K562 (cell line): Measurements from ENCODE around the gene TPI1. TPM values are rescaled to one million over a fixed set of nuclear protein-coding genes. Genes with fewer than 3 reads are reported as not detected.

Experiments
- BHLHE40 ChIP-seq: IDR thresholded peaks from 2 replicates; pipeline ENCODE4 v1.6.1; 2011; ENCODE audit warnings: low read length, improper control_type of control experiment
- CXXC5 ChIP-seq: fragments of 250-450 bp; sonication (Bioruptor Pico); IDR thresholded peaks from 2 replicates; pipeline ENCODE4 v1.8.0; 2022; ENCODE audit warnings: inconsistent platforms, mild to moderate bottlenecking, moderate library complexity
- EWSR1 ChIP-seq: fragments of 450-650 bp; IDR thresholded peaks from 2 replicates; pipeline ENCODE4 v1.6.1; 2018; ENCODE audit warnings: borderline replicate concordance, mild to moderate bottlenecking, low read depth, moderate library complexity; ENCODE audit not compliant: partially characterized antibody
- FOS ChIP-seq: IDR thresholded peaks from 3 replicates; pipeline ENCODE4 v1.6.1; 2011; ENCODE audit not compliant: insufficient read length; ENCODE audit errors: extremely low read depth
- KAT7 ChIP-seq: sonication (generic); formaldehyde crosslinking; IDR thresholded peaks from 2 replicates; pipeline ENCODE4 v1.8.0; 2022; ENCODE audit warnings: missing genetic modification reagents, mild to moderate bottlenecking, borderline replicate concordance
- KLF13 ChIP-seq: fragments of 450-650 bp; IDR thresholded peaks from 2 replicates; pipeline ENCODE4 v1.6.1; 2016; ENCODE audit warnings: missing genetic modification characterization, low read depth, mild to moderate bottlenecking, missing compliant biosample characterization, moderate library complexity, borderline replicate concordance
- MXI1 ChIP-seq: IDR thresholded peaks from 2 replicates; pipeline ENCODE4 v1.6.1; 2011; ENCODE audit warnings: low read depth, mild to moderate bottlenecking, improper control_type of control experiment, low read length
- NONO ChIP-seq, 2 experiments: fragments of 200-400 bp in 1 of 2; fragments of 450-650 bp in 1 of 2; formaldehyde crosslinking in 1 of 2; IDR thresholded peaks; 2 replicates each; pipeline ENCODE4 v1.6.1; 2017; ENCODE audit warnings: low read depth in 2 of 2, mild to moderate bottlenecking in 2 of 2, moderate library complexity in 2 of 2, low read length in 1 of 2
- NRF1 ChIP-seq, 2 experiments: fragments of 450-650 bp; IDR thresholded peaks in 1 of 2; conservative IDR thresholded peaks in 1 of 2; 2 replicates each; pipeline ENCODE4 v1.6.1; 2014; ENCODE audit warnings: mild to moderate bottlenecking in 2 of 2
- RAD21 ChIP-seq, 2 experiments: fragments of 250-450 bp in 1 of 2; fragments of 450-650 bp in 1 of 2; sonication (Bioruptor Pico) in 1 of 2; formaldehyde crosslinking in 1 of 2; IDR thresholded peaks in 1 of 2; conservative IDR thresholded peaks in 1 of 2; 2 replicates each; pipeline versions ENCODE4 v1.4.0 to v1.8.0; 2020 to 2022; ENCODE audit warnings: mild to moderate bottlenecking in 2 of 2, moderate library complexity in 1 of 2
- RNF2 ChIP-seq: sonication (generic); IDR thresholded peaks from 2 replicates; pipeline ENCODE4 v1.6.1; 2016
- SNRNP70 ChIP-seq: fragments of 200-400 bp; formaldehyde crosslinking; optimal IDR thresholded peaks from 2 replicates; pipeline ENCODE3; 2017; ENCODE audit warnings: low read depth, low read length
- ZNF384 ChIP-seq: IDR thresholded peaks from 2 replicates; pipeline ENCODE4 v1.6.1; 2012; ENCODE audit warnings: low read depth, low read length, improper control_type of control experiment
- polyA plus RNA-seq, 8 experiments: library from polyadenylated mRNA; depleted of rRNA in 4 of 8; stranded (reverse) in 5 of 8; unstranded in 3 of 8; fragments of >200 nt; fragmentation: Nextera tagmentation in 2 of 8; fragmentation: Illumina TruSeq in 1 of 8; extraction: Ambion mirVana in 2 of 8; extraction: Trizol in 1 of 8; gene quantifications; 2 replicates each; pipeline versions ENCODE4 v1.2.1 to v1.2.3, GENCODE V29; 2011 to 2014; ENCODE audit warnings: inconsistent platforms in 1 of 8, missing spikeins in 1 of 8
- total RNA-seq, 7 experiments: library from RNA; depleted of rRNA in 6 of 7; stranded (reverse); fragments of >200 nt in 6 of 7; fragmentation: Illumina TruSeq in 2 of 7; extraction: Trizol in 2 of 7; gene quantifications; 2 replicates each; pipeline versions ENCODE4 v1.2.1 to v1.2.3, GENCODE V29; 2011 to 2021; ENCODE audit warnings: low replicate concordance in 1 of 7
- TF ChIP-seq, protein P1 (sequence below): fragments of 250-450 bp; sonication (Bioruptor Pico); IDR thresholded peaks from 2 replicates; pipeline ENCODE4 v1.9.0; 2021; ENCODE audit warnings: mild to moderate bottlenecking, inconsistent platforms
- TF ChIP-seq, protein P2 (sequence below): sonication (generic); formaldehyde crosslinking; IDR thresholded peaks from 2 replicates; pipeline ENCODE4 v1.8.0; 2022; ENCODE audit warnings: missing genetic modification reagents, mild to moderate bottlenecking, moderate library complexity, borderline replicate concordance
- TF ChIP-seq, protein P3 (sequence below): IDR thresholded peaks from 2 replicates; pipeline ENCODE4 v1.6.1; 2012; ENCODE audit warnings: low read depth, low read length, improper control_type of control experiment, borderline replicate concordance
- TF ChIP-seq, protein P4 (sequence below), 2 experiments: fragments of 450-650 bp; IDR thresholded peaks; 2 replicates each; pipeline ENCODE4 v1.6.1; 2016

TPI1 gene
- total and polyA plus RNA-seq, 9 of the 15 experiments (the other 6 are each of a cell fraction or from before 2014, with no cell fraction given), result 662 to 4,971 (median 892) TPM

DNA sequence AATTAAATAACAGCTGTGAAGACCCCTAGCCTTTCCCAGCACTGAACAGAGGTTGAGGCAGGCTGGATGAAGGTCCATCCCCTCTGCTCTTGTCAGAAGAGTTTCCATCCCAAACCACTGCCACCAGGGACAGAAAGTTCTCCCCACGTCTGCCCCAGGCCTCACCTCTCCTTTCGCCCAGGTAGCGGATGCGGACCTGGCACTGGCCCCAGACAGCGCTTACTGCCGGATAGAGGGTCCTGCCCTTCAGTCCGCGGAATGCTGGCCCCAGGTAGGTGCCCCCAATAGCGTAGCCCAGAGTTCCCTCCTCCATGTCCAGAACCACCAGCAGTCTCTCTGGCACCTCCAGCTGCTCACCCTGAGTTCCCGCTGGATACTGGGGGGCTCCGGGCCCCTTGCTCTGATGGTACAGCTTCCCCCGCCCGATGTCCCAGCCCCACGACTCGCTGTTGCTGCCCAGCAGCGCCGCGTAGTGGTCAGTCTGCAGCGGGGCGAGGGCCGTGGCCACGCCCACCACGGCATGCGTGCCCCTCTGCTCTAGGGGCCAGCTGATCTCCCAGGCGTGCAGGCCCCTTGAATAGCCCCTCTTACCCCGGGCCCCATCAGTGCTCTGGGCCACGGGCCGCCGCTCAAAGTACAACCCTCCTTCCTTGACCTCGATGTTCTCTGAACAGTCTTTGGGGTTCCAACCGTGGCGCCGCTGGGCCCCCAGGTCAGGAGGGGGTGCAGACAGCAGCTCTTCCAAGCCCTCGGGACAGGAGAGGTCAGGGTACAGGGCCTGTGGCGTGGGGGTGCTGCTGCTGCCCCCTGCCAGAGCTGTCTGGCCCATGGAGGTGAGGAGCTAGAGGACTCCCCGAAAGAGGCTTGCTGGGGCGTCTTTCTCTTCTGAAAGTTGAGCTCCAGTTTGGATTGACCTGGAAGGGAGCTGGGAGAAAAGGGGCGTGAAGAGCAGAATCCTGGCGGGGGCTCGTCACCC, 5.0 kb downstream of the TPI1 start (continued):
- TF ChIP-seq, protein P1, sequence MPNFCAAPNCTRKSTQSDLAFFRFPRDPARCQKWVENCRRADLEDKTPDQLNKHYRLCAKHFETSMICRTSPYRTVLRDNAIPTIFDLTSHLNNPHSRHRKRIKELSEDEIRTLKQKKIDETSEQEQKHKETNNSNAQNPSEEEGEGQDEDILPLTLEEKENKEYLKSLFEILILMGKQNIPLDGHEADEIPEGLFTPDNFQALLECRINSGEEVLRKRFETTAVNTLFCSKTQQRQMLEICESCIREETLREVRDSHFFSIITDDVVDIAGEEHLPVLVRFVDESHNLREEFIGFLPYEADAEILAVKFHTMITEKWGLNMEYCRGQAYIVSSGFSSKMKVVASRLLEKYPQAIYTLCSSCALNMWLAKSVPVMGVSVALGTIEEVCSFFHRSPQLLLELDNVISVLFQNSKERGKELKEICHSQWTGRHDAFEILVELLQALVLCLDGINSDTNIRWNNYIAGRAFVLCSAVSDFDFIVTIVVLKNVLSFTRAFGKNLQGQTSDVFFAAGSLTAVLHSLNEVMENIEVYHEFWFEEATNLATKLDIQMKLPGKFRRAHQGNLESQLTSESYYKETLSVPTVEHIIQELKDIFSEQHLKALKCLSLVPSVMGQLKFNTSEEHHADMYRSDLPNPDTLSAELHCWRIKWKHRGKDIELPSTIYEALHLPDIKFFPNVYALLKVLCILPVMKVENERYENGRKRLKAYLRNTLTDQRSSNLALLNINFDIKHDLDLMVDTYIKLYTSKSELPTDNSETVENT (CRISPR knock-in tag), result 0 out of 2 replicates have a peak, but pooled peaks have one; percentile 52
- TF ChIP-seq FOS (no peak), NRF1 (conservative IDR thresholded peaks at IDR 0.05 in 1 of 2, IDR thresholded peaks at IDR 0.05 in 1 of 2) (no peak), KLF13 (tag) (peak; percentile 92), CXXC5 (CRISPR knock-in tag) (peak; percentile 63), KAT7 (CRISPR knock-in tag) (peak; percentile 36), EWSR1 (no peak), SNRNP70 (peak; percentile 36), ZNF384 (no peak), RAD21 (CRISPR knock-in tag; conservative IDR thresholded peaks at IDR 0.05 in 1 of 2, IDR thresholded peaks at IDR 0.05 in 1 of 2) (peak; percentile 17 to 57; a peak in 2 of 4 replicates), NONO (IDR thresholded peaks at IDR 0.05; ENCODE audit: low read depth in 2 of 2, low read length in 1 of 2) (peak in 1 of 2 experiments; percentile 36; a peak in 1 of 4 replicates), BHLHE40 (peak; percentile 51; the same call in 1 of the 2 replicates), RNF2 (no peak), MXI1 (peak; percentile 85)
- TF ChIP-seq, protein P2, sequence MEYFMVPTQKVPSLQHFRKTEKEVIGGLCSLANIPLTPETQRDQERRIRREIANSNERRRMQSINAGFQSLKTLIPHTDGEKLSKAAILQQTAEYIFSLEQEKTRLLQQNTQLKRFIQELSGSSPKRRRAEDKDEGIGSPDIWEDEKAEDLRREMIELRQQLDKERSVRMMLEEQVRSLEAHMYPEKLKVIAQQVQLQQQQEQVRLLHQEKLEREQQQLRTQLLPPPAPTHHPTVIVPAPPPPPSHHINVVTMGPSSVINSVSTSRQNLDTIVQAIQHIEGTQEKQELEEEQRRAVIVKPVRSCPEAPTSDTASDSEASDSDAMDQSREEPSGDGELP (CRISPR knock-in tag), result peak; percentile 96
- TF ChIP-seq, protein P3, sequence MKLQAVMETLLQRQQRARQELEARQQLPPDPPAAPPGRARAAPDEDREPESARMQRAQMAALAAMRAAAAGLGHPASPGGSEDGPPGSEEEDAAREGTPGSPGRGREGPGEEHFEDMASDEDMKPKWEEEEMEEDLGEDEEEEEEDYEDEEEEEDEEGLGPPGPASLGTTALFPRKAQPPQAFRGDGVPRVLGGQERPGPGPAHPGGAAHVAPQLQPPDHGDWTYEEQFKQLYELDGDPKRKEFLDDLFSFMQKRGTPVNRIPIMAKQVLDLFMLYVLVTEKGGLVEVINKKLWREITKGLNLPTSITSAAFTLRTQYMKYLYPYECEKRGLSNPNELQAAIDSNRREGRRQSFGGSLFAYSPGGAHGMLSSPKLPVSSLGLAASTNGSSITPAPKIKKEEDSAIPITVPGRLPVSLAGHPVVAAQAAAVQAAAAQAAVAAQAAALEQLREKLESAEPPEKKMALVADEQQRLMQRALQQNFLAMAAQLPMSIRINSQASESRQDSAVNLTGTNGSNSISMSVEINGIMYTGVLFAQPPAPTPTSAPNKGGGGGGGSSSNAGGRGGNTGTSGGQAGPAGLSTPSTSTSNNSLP, result no peak
- TF ChIP-seq, protein P4, sequence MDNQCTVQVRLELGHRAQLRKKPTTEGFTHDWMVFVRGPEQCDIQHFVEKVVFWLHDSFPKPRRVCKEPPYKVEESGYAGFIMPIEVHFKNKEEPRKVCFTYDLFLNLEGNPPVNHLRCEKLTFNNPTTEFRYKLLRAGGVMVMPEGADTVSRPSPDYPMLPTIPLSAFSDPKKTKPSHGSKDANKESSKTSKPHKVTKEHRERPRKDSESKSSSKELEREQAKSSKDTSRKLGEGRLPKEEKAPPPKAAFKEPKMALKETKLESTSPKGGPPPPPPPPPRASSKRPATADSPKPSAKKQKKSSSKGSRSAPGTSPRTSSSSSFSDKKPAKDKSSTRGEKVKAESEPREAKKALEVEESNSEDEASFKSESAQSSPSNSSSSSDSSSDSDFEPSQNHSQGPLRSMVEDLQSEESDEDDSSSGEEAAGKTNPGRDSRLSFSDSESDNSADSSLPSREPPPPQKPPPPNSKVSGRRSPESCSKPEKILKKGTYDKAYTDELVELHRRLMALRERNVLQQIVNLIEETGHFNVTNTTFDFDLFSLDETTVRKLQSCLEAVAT (IDR thresholded peaks at IDR 0.05), result no peak
